Activated B cell treated with CpG ODN at 0.5 μM for 24 hours (primary cell): ENCODE results near the gene APOL4. TPM values are rescaled to one million over a fixed set of nuclear protein-coding genes. Genes with fewer than 3 reads are reported as not detected.
"Not testable (repeated sequence)": the region's sequence is repeated elsewhere in the genome, so short reads cannot be mapped to it uniquely, and the experiment has no call there.

Experiments
- ATAC-seq: fragments of 200-7000 bp; cut with Tn5 transposase; one replicate; pipeline ENCODE4 v1.10.0; 2021; ENCODE audit warnings: low read depth, mild to moderate bottlenecking, moderate library complexity
- CTCF ChIA-PET: fragments of 350-600 bp; sonication (Branson Sonifier 250); formaldehyde crosslinking; loops from one replicate; lab custom pipeline; 2021; ENCODE audit warnings: antibody characterized with exemption; lab: Charles Lee
- POLR2A ChIA-PET: fragments of 350-600 bp; sonication (Branson Sonifier 250); formaldehyde crosslinking; loops from one replicate; lab custom pipeline; 2021; ENCODE audit warnings: antibody characterized with exemption; lab: Charles Lee
- DNase-seq: peaks from one replicate; pipeline ENCODE4 v3.0.0; 2022
- H3K27ac Mint-ChIP-seq: one replicate; pipeline ENCODE4 v1.8.0; 2020; ENCODE audit warnings: mixed read lengths
- H3K27me3 Mint-ChIP-seq: one replicate; pipeline ENCODE4 v1.8.0; 2021; ENCODE audit warnings: mixed read lengths
- H3K36me3 Mint-ChIP-seq: one replicate; pipeline ENCODE4 v1.8.0; 2021; ENCODE audit warnings: low read depth, mixed read lengths
- H3K4me1 Mint-ChIP-seq: one replicate; pipeline ENCODE4 v1.8.0; 2021; ENCODE audit warnings: mixed read lengths
- H3K4me3 Mint-ChIP-seq: one replicate; pipeline ENCODE4 v1.8.0; 2020; ENCODE audit warnings: mild to moderate bottlenecking, mixed read lengths
- H3K9me3 Mint-ChIP-seq: one replicate; pipeline ENCODE4 v1.8.0; 2020; ENCODE audit warnings: mixed read lengths
- intact Hi-C: fragments of 100-400 bp; cut with micrococcal nuclease; formaldehyde crosslinking; loops from one replicate; pipeline ENCODE4 v1.15.1; 2024
- total RNA-seq: library from RNA; stranded (reverse); gene quantifications from 2 replicates; pipeline ENCODE4 v1.2.3, GENCODE V29; 2022
- TF ChIP-seq, protein P1 (sequence below): fragments of 200-600 bp; IDR thresholded peaks from one replicate; pipeline ENCODE4 v1.8.0; 2022; ENCODE audit warnings: antibody characterized with exemption, mild to moderate bottlenecking

Gene APOL4
- total RNA-seq, 1 donor from 2014 or later: not detected

DNA sequence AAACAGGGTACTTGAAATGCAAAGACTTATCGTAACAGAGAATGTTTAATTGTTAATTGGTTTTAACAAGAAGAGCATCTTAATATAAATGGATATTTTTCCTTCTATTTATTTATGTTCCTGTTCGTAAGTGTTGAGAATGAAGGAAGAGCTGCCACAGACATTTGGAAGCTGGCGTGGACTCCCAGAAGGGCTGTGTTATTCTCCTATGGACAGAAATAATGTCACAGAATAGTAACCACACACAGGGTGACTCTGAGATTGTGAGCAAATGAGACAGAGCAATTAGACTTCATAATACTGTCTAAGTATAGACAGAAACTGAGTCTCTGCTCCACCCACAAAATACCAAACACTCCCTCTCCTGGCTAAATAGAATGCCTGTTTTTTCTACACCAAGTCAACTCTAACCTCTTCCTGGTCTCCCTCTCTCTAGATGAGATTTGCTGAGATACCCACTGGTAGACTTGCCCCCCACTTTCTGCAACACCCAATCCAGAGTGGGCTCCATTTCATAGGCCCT lies 47.1 kb downstream of the APOL4 start:
- DNase-seq: no peak
- ATAC-seq: no peak
- TF ChIP-seq, protein P1, sequence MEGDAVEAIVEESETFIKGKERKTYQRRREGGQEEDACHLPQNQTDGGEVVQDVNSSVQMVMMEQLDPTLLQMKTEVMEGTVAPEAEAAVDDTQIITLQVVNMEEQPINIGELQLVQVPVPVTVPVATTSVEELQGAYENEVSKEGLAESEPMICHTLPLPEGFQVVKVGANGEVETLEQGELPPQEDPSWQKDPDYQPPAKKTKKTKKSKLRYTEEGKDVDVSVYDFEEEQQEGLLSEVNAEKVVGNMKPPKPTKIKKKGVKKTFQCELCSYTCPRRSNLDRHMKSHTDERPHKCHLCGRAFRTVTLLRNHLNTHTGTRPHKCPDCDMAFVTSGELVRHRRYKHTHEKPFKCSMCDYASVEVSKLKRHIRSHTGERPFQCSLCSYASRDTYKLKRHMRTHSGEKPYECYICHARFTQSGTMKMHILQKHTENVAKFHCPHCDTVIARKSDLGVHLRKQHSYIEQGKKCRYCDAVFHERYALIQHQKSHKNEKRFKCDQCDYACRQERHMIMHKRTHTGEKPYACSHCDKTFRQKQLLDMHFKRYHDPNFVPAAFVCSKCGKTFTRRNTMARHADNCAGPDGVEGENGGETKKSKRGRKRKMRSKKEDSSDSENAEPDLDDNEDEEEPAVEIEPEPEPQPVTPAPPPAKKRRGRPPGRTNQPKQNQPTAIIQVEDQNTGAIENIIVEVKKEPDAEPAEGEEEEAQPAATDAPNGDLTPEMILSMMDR: no peak
- ChIA-PET CTCF (no interaction called here), POLR2A (no interaction called here)
- Mint-ChIP-seq H3K36me3 (peaks cover 46% of the 10 kb centered on the region), H3K27ac (peak overlapping the region; percentile 60), H3K4me1 (peaks cover 56% of the 10 kb centered on the region), H3K4me3 (no peak overlapping the region), H3K9me3 (no peaks in the 10 kb centered on the region), H3K27me3 (no peaks in the 10 kb centered on the region)
- intact Hi-C loops: no loop called here

DNA sequence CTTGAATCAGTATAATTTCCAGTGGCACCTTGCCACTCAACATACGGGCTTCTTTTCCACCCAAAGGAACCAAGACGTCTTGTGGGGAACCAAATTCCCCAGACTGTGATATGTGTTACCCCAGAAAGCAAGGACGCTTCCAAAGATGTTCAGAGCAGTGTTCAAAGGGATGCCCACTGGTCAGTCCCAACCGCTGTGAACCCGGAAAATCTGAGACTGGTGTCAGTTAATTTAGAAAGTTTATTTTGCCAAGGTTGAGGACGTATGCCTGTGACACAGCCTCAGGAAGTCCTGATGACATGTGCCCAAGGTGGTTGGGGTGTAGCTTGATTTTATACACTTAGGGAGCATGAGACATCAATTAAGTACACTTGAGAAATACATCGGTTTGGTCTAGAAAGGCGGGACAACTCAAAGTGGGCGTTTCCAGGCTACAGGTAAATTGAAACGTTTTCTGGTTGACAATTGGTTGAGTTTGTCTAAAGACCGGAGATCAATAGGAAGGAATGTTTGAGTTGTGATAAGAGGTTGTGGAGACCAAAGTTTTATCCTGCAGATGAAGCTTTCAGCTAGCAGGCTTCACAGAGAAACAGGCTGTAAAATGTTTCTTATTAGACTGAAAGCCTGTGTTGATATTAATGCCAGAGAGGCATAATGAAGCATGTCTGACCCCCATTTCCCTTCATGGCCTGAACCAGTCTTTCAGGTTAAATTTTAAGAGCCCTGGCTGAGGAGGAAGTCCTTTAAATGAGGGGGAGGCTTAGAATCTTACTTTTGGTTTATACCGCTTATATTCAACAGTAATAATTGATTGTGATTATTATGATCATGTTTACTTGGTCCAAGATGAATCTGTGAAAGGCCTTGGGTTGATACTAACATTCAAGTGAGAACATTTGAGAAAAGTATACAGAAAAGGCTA lies 47.8 kb downstream of the APOL4 start:
- ATAC-seq (no peak), DNase-seq (no peak)
- Mint-ChIP-seq H3K4me1 (peaks cover 49% of the 10 kb centered on the region), H3K9me3 (no peaks in the 10 kb centered on the region), H3K27ac (no peak overlapping the region), H3K4me3 (no peak overlapping the region), H3K36me3 (peaks cover 53% of the 10 kb centered on the region), H3K27me3 (no peaks in the 10 kb centered on the region)
- TF ChIP-seq, protein P1: no peak
- ChIA-PET POLR2A (interaction anchor here (0.9 kb wide), 1 partner anchor 7 kb away, joined by 3 read pairs; no protein-coding TSS in a partner anchor), CTCF (interaction anchor here (1.0 to 1.7 kb wide), 2 partner anchors 9 to 27 kb away, joined by 3 to 6 read pairs; no protein-coding TSS in a partner anchor)
- intact Hi-C loops: no loop called here

DNA sequence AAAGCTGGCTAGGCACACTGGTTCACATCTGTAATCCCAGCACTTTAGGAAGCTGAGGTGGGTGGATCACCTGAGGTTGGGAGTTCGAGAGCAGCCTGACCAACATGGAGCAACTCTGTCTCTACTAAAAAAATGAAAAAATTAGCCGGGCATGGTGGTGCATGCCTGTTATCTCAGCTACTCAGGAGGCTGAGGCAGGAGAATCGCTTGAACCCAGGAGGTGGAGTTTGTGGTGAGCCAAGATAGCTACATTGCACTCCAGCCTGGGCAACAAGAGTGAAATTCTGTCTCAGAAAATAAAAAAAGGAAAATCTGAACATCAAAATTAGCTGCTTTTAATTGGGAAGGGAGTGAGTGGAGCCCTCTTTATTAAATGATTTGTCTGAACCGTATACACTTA lies 48.8 kb downstream of the APOL4 start:
- Mint-ChIP-seq H3K36me3 (peaks cover 63% of the 10 kb centered on the region), H3K4me1 (peaks cover 40% of the 10 kb centered on the region)
- DNase-seq, intact Hi-C loops, H3K4me3 Mint-ChIP-seq, H3K27me3 Mint-ChIP-seq, H3K27ac Mint-ChIP-seq, H3K9me3 Mint-ChIP-seq, ATAC-seq: not testable (repeated sequence)
- ChIA-PET CTCF (interaction anchor here (1.0 to 1.7 kb wide), 2 partner anchors 9 to 28 kb away, joined by 3 to 6 read pairs; no protein-coding TSS in a partner anchor), POLR2A (interaction anchor here (0.9 kb wide), 1 partner anchor 8 kb away, joined by 3 read pairs; no protein-coding TSS in a partner anchor)

DNA sequence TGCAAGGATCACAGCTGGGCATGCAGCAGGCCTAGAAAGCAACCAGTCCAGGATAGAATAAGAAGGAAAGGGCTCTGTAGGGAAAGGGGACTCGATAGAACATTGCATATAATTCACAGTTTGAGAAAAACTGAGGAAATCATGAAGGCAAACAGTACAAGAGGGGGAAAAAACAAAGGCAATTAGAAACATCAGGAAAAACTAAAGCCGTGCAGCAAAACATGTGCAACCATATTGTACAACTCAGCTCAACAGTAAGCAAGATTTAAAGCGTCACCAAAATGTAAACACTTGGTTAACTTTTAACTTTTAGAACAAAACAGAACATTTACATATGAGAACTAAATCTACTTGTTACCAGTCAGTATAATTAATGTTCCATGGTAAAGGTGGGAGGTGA lies 49.5 kb downstream of the APOL4 start:
- Mint-ChIP-seq H3K4me3 (no peak overlapping the region), H3K36me3 (peaks cover 70% of the 10 kb centered on the region), H3K9me3 (no peaks in the 10 kb centered on the region), H3K27me3 (no peaks in the 10 kb centered on the region), H3K4me1 (peaks cover 33% of the 10 kb centered on the region), H3K27ac (no peak overlapping the region)
- ATAC-seq (no peak), DNase-seq (no peak)
- intact Hi-C loops: no loop called here
- ChIA-PET CTCF (interaction anchor here (0.6 to 1.0 kb wide), 3 partner anchors 13 to 725 kb away, joined by 3 read pairs; no protein-coding TSS in a partner anchor), POLR2A (no interaction called here)
- TF ChIP-seq, protein P1: no peak

DNA sequence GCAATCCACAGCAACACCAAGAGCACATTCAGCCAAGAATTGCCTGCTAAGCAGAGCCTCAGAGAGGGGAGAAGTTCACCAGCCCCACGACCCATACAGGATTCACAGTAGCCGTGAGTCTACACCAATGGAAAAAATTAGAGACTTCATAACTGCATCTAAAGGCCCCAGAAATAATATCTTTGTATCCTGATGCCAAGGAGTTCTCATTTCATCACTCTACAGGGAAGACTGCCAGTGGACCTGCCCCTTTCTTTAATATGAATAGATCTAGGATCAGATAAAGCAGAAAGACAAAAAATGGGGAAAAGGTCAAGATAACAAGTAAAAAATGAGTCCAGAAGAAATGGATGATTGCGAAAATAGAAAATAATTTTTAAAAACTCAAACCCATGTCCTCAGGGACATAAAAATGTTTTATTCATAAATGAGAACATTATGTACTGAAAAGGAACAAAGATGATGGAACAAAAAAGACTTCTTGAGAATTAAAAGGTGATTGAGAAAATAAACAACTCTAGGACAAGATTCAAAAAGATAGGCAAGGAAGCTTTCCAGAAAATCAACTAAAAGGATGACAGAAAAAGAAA lies 50.5 kb downstream of the APOL4 start:
- Mint-ChIP-seq H3K36me3 (peaks cover 75% of the 10 kb centered on the region), H3K4me1 (peaks cover 24% of the 10 kb centered on the region), H3K4me3 (no peak overlapping the region), H3K9me3 (no peaks in the 10 kb centered on the region), H3K27ac (peak overlapping the region; percentile 18), H3K27me3 (no peaks in the 10 kb centered on the region)
- ChIA-PET CTCF (interaction anchor here (0.8 to 1.0 kb wide), 3 partner anchors 14 to 336 kb away, joined by 3 read pairs; no protein-coding TSS in a partner anchor), POLR2A (interaction anchor here (0.7 kb wide), 1 partner anchor 830 kb away, joined by 3 read pairs; no protein-coding TSS in a partner anchor)
- TF ChIP-seq, protein P1: no peak
- no peak for ATAC-seq
- DNase-seq: no peak
- intact Hi-C loops: no loop called here
